GM19397 (cell line): ENCODE measurements around the gene ARL14EPL.
A peak's percentile ranks its signal among the peaks of the same experiment; 100 is the strongest.
"Not testable (repeated sequence)": the region's sequence is repeated elsewhere in the genome, so short reads cannot be mapped to it uniquely, and the experiment has no call there.

Source experiments
- ATAC-seq: cut with Tn5 transposase; IDR thresholded peaks from one replicate; pipeline ENCODE4 v1.9.1; 2021; ENCODE audit warnings: mild to moderate bottlenecking, moderate library complexity; ENCODE audit not compliant: unreplicated experiment

Gene ARL14EPL

DNA sequence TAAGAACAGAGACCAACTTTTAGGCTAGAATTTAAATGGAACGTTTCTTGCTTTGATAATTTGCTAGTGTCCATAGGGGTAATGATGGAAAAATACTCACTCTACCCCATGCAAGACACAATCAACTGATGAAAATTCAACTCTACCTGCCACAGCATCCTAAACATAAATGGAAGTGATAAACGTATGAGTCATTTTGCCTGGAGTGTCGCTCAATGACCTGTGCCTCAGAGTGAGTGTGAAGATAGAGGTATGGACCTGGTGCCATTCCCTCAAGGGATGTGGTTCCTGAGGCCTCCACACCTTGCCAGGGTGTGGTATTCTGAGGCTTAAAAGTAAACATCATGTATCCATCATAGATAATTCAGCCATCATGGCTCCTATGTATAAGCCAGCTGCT is 14.0 kb downstream of the ARL14EPL start:
- ATAC-seq, result no peak

DNA sequence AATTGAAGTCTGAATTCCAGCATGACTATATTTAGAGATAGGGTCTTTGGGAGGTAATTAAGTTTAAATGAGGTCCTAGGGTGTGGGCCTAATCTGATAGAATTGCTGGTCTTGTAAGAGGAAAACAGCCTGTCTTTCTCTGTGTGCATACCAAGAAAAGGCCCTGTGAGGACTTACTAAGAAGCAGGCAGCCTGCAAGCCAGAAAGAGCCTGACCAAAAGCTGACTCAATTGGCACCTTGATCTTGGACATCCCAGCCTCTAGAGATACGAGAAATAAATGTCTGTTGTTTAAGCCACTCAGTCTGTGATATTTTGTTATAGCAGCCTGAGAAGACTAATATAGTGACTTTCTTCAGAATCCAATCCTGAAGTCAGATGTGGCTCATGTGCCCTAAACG is 14.6 kb downstream of the ARL14EPL start:
- ATAC-seq, result no peak

DNA sequence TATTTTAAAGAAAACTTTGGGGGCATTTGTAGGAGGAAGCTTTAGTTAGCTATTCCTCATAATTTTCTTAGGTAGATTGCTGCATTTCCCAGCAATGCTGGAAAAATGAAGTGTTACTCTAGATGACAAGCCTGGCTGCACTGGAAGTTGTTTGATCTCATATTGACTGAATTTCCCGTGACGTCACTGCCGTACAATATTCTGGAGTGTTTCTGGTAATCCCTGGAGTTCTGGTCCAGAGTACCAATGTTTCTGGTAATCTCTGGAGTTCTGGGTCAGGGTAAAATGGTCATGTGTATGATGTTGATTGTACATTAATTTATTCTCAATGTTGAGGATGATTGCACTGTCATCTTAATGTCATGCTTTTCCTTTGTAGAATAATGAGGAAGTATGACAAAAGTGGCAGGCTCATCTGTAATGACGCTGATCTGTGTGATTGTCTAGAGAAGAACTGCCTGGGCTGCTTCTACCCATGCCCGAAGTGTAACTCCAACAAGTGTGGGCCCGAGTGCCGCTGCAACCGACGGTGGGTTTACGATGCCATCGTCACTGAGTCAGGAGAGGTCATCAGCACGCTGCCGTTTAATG is 26.2 kb downstream of the ARL14EPL start:
- no peak for ATAC-seq

- ATAC-seq, result no peak
Measured at GRCh38 chr5:116062352-116062751, 30.1 kb downstream of the ARL14EPL start.

DNA sequence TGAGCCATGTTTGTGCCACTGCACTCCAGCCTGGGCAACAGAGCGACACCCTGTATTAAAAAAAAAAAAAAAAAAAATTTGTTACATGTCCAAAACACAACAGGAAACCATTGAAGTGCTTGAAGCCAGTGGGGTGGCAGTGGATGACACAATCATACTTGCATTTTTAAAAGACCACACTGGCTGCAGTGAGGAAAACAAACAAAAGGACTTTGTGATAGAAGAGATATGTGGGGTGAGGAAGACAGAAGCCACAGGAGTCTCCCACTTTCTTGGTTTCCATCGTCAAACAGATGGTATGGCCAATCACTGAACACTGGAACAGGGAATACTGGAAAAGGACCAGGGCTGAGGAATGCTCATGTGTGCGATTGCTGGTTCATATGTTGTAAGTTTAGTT is 31.7 kb downstream of the ARL14EPL start:
- no peak for ATAC-seq

- no peak for ATAC-seq
Measured at GRCh38 chr5:116068028-116068632, 35.9 kb downstream of the ARL14EPL start.

- ATAC-seq, result no peak
Measured at GRCh38 chr5:116071211-116071610, 38.9 kb downstream of the ARL14EPL start.

- ATAC-seq, result no peak
Measured at GRCh38 chr5:116075191-116075831, 43.0 kb downstream of the ARL14EPL start.

DNA sequence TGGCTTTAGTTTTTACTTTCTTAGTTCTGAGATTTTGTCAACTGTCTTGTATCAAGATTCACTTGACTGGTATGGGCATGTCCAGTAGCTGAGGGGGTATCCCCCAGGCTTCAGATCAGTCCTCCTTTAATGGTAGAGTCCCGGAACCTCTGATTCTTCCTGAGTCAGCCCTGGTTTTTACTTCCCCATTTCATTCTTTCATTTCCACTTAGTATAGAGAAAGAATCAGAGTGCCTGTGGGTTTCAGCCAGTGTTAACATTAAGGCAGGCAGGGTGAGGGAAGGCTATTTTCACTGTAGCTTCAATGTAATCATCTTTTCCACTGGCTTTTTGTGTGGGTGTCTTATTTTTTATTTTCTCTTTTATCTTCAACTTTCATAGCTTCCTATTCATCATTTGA is 44.2 kb downstream of the ARL14EPL start:
- ATAC-seq, result peak; percentile 96

DNA sequence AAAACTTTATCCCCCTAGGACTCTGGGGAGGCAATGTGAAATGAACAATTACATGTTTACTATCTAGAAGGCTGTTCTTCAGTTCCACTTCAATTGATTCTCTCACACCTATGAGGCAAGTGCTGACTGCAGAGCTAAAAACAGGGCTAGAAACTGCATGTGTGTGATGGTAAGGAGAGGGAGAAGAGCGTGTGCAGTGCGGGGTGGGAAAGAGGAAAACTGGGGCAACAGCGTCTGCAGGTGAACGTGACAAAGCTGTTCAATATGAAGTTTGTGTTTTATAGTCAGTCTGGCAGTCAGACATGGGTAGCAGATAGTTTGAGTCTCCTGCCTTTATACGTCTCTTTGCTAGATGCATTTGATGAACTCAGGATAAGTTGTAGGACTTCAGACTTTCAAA is 45.9 kb downstream of the ARL14EPL start:
- no peak for ATAC-seq

- no peak for ATAC-seq
Measured at GRCh38 chr5:116084287-116084691, 52.0 kb downstream of the ARL14EPL start.

DNA sequence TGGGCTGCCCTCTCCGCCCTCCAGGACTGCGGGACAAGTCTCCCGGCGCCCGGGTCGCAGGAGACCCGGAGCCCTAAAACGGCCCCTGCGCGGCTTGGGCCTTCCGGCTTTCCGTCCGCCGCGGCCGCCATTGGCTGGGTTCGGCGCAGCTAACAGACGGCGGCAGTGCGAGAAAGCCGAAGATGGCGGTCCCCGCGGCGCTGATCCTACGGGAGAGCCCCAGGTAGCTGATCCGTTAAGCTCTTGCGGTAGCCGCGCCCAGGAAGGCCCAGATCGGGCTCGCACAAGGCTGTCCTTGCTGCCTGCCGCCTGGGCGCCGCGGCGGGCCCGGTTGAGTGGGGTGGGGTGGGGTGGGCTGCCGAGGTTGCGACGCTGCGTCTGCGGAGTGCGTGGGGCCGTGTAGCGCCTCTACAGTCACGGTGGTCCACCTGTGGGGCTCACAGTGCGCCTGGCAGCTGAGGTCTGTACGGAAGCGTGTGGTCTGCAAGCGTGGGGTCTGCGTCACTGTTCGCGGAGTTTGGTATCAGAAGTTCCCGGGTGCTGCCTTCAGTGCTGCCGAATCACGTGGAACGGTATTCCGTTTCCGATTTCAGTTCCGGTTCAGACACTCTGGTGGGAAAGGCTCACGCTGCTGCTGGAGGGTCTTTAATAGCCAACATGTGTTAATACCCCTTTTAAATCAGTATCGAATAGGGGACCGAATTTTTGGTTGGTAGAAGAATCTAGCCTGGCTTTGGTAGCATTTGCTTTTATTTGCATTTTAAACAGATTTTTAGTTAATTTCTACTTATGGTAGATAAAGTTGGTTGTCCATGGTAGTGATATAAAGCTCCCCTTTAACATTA is 52.8 kb downstream of the ARL14EPL start, which contains the start of gene COMMD10:
Gene COMMD10, plus strand, starts transcription at position 155 of the 845 bp plus-strand sequence.
- peak; percentile 88 for ATAC-seq

GRCh38 chr5:116086309-116086708 is 54.0 kb downstream of the ARL14EPL start:
- ATAC-seq, result not testable (repeated sequence)

- ATAC-seq, result no peak
Measured at GRCh38 chr5:116088062-116088461, 55.8 kb downstream of the ARL14EPL start.

GRCh38 chr5:116090302-116090701 is 58.0 kb downstream of the ARL14EPL start:
- no peak for ATAC-seq

- no peak for ATAC-seq
Measured at GRCh38 chr5:116091416-116091815, 59.1 kb downstream of the ARL14EPL start.

DNA sequence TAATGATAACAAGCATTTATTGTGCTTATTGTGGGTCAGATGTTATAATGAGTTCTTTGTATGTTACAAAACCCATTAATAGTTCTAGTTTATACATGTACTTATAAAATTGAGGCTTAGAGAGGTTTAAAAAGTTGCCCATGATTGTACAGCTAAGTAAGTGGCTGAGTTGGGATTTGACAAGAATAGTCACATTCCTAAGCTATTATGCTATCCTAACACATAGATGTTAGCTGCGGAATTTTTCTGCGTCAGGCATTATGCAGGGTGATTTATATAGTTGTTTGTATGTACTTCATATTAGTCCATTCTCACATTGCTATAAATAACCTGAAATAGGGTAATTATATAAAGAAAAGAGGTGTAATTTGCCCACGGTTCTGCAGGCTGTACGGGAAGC is 65.0 kb downstream of the ARL14EPL start:
- ATAC-seq, result no peak

GRCh38 chr5:116098998-116099397 is 66.7 kb downstream of the ARL14EPL start:
- ATAC-seq, result no peak

DNA sequence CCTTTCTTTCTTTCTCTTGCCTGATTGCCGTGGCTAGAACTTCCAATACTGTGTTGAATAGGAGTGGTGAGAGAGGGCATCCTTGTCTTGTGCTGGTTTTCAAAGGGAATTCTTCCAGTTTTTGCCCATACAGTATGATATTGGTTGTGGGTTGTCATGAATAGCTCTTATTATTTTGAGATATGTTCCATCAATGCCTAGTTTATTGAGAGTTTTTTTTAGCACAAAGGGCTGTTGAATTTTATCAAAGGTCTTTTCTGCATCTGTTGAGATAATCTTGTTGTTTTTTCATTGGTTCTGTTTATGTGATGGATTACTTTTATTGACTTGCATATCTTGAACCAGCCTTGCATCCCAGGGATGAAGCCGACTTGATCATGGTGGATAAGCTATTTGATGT is 72.7 kb downstream of the ARL14EPL start:
- ATAC-seq, result not testable (repeated sequence)
